GM18520 (cell line): ENCODE data around the gene GTF2IRD1.
"Not testable (repeated sequence)": the region's sequence is repeated elsewhere in the genome, so short reads cannot be mapped to it uniquely, and the experiment has no call there.

Source experiments
- ATAC-seq: cut with Tn5 transposase; IDR thresholded peaks from one replicate; pipeline ENCODE4 v1.9.1; 2021; ENCODE audit not compliant: unreplicated experiment

The GTF2IRD1 gene

GRCh38 chr7:74453322-74454011, at the start of gene GTF2IRD1:
TSS of gene GTF2IRD1 (plus strand) at chr7:74453906. CDS start at chr7:74508081, 54,175 bp downstream.
- ATAC-seq, result no peak

GRCh38 chr7:74404388-74404700, 49.4 kb upstream of the GTF2IRD1 start:
- no peak for ATAC-seq

- ATAC-seq, result no peak
These were observed 49.0 kb upstream of the GTF2IRD1 start for GRCh38 chr7:74404741-74405140.

GRCh38 chr7:74405191-74405898, 48.4 kb upstream of the GTF2IRD1 start:
- no peak for ATAC-seq

- ATAC-seq, result no peak
These were observed 47.7 kb upstream of the GTF2IRD1 start for GRCh38 chr7:74405899-74406512.

GRCh38 chr7:74407958-74408357, 45.7 kb upstream of the GTF2IRD1 start:
- no peak for ATAC-seq

GRCh38 chr7:74409571-74409970, 44.1 kb upstream of the GTF2IRD1 start:
- no peak for ATAC-seq

- no peak for ATAC-seq
These were observed 42.9 kb upstream of the GTF2IRD1 start for GRCh38 chr7:74410772-74411171.

- not testable (repeated sequence) for ATAC-seq
These were observed 42.1 kb upstream of the GTF2IRD1 start for GRCh38 chr7:74411571-74411970.

GRCh38 chr7:74412056-74412455, 41.6 kb upstream of the GTF2IRD1 start:
- ATAC-seq, result no peak

- ATAC-seq, result no peak
These were observed 41.1 kb upstream of the GTF2IRD1 start for GRCh38 chr7:74412603-74413002.

GRCh38 chr7:74414595-74415333, 38.9 kb upstream of the GTF2IRD1 start:
- ATAC-seq, result not testable (repeated sequence)

GRCh38 chr7:74417419-74417971, 36.2 kb upstream of the GTF2IRD1 start:
- ATAC-seq, result no peak

- ATAC-seq, result no peak
These were observed 35.6 kb upstream of the GTF2IRD1 start for GRCh38 chr7:74418076-74418475.

- ATAC-seq, result no peak
These were observed 35.2 kb upstream of the GTF2IRD1 start for GRCh38 chr7:74418538-74418937.

- ATAC-seq, result not testable (repeated sequence)
These were observed 34.5 kb upstream of the GTF2IRD1 start for GRCh38 chr7:74419232-74419631.

- no peak for ATAC-seq
These were observed 33.7 kb upstream of the GTF2IRD1 start for GRCh38 chr7:74420006-74420405.

GRCh38 chr7:74424291-74424880, 29.3 kb upstream of the GTF2IRD1 start:
- ATAC-seq, result no peak

- ATAC-seq, result no peak
These were observed 25.7 kb upstream of the GTF2IRD1 start for GRCh38 chr7:74428023-74428422.

GRCh38 chr7:74429153-74429747, 24.5 kb upstream of the GTF2IRD1 start:
- no peak for ATAC-seq
